K562 (cell line): Measurements from ENCODE around the gene DNAH8. TPM values are rescaled to one million over a fixed set of nuclear protein-coding genes. Genes with fewer than 3 reads are reported as not detected.
A peak's percentile ranks its signal among the peaks of the same experiment; 100 is the strongest.

ENCODE experiments used
- CREB1 ChIP-seq, 2 experiments: sonication (generic) in 1 of 2; formaldehyde crosslinking in 1 of 2; IDR thresholded peaks; 2 replicates each; pipeline versions ENCODE4 v1.6.1 to v1.8.0; 2012 to 2022; ENCODE audit warnings: inconsistent platforms in 1 of 2, mild to moderate bottlenecking in 1 of 2, missing genetic modification reagents in 1 of 2, moderate library complexity in 1 of 2
- E2F3 ChIP-seq: fragments of 250-450 bp; sonication (Bioruptor Pico); IDR thresholded peaks from 2 replicates; pipeline ENCODE4 v1.4.0; 2020; ENCODE audit warnings: mild to moderate bottlenecking
- EHMT2 ChIP-seq: fragments of 450-650 bp; IDR thresholded peaks from 2 replicates; pipeline ENCODE4 v1.6.1; 2018; ENCODE audit warnings: antibody characterized with exemption
- ELK1 ChIP-seq: sonication (generic); formaldehyde crosslinking; IDR thresholded peaks from 2 replicates; pipeline ENCODE4 v1.8.1; 2022; ENCODE audit warnings: missing genetic modification reagents
- ETS1 ChIP-seq: conservative IDR thresholded peaks from 2 replicates; pipeline ENCODE4 v1.6.1; 2011; ENCODE audit warnings: low read depth, mild to moderate bottlenecking, low read length; ENCODE audit not compliant: control insufficient read depth
- GTF2F1 ChIP-seq: IDR thresholded peaks from 2 replicates; pipeline ENCODE4 v1.6.1; 2011; ENCODE audit warnings: low read depth, low read length, improper control_type of control experiment
- HCFC1 ChIP-seq: IDR thresholded peaks from 2 replicates; pipeline ENCODE4 v1.6.1; 2012; ENCODE audit warnings: low read depth, low read length, improper control_type of control experiment
- HDAC2 ChIP-seq: fragments of 450-650 bp; IDR thresholded peaks from 2 replicates; pipeline ENCODE4 v1.6.1; 2016; ENCODE audit warnings: mild to moderate bottlenecking
- MCM3 ChIP-seq: fragments of 450-650 bp; IDR thresholded peaks from 2 replicates; pipeline ENCODE4 v1.6.1; 2016
- MED1 ChIP-seq: sonication (generic); formaldehyde crosslinking; IDR thresholded peaks from 2 replicates; pipeline ENCODE4 v1.8.1; 2023; ENCODE audit warnings: missing genetic modification reagents, borderline replicate concordance
- PCBP1 ChIP-seq: fragments of 200-400 bp; formaldehyde crosslinking; IDR thresholded peaks from 2 replicates; pipeline ENCODE4 v1.6.1; 2018; ENCODE audit warnings: mild to moderate bottlenecking, low read depth, low read length; ENCODE audit not compliant: poor library complexity, severe bottlenecking
- RAD51 ChIP-seq: fragments of 450-650 bp; IDR thresholded peaks from 2 replicates; pipeline ENCODE4 v1.7.1; 2016; ENCODE audit warnings: low read depth, mild to moderate bottlenecking, borderline replicate concordance
- RBM14 ChIP-seq: fragments of 200-400 bp; formaldehyde crosslinking; IDR thresholded peaks from 2 replicates; pipeline ENCODE4 v1.6.1; 2018; ENCODE audit warnings: low read depth, mild to moderate bottlenecking, low read length, moderate library complexity, borderline replicate concordance; ENCODE audit not compliant: insufficient read depth
- RBM22 ChIP-seq: fragments of 200-400 bp; formaldehyde crosslinking; IDR thresholded peaks from 2 replicates; pipeline ENCODE4 v1.6.1; 2018; ENCODE audit warnings: low read length, low read depth; ENCODE audit not compliant: poor library complexity, severe bottlenecking
- SLC30A9 ChIP-seq: fragments of 250-450 bp; sonication (Bioruptor Pico); IDR thresholded peaks from 2 replicates; pipeline ENCODE4 v1.8.0; 2022; ENCODE audit warnings: mild to moderate bottlenecking, moderate library complexity
- SPI1 ChIP-seq: IDR thresholded peaks from 2 replicates; pipeline ENCODE4 v1.6.1; 2011; ENCODE audit warnings: low read depth, low read length, control low read depth, borderline replicate concordance
- TCF3 ChIP-seq: sonication (generic); formaldehyde crosslinking; IDR thresholded peaks from 2 replicates; pipeline ENCODE4 v1.4.0; 2020; ENCODE audit warnings: mild to moderate bottlenecking, missing genetic modification reagents
- TFAM ChIP-seq: fragments of 250-450 bp; sonication (Bioruptor Pico); conservative IDR thresholded peaks from 2 replicates; pipeline ENCODE4 v1.5.0; 2021; ENCODE audit warnings: mild to moderate bottlenecking, moderate library complexity
- ZNF274 ChIP-seq: IDR thresholded peaks from 2 replicates; pipeline ENCODE4 v1.6.1; 2011; ENCODE audit warnings: low read depth, mild to moderate bottlenecking, low read length, moderate library complexity, borderline replicate concordance
- ZNF316 ChIP-seq: fragments of 450-650 bp; IDR thresholded peaks from 2 replicates; pipeline ENCODE4 v1.6.1; 2016
- ZNF668 ChIP-seq: fragments of 250-450 bp; sonication (Bioruptor Pico); IDR thresholded peaks from 2 replicates; pipeline ENCODE4 v1.8.0; 2022; ENCODE audit warnings: mild to moderate bottlenecking, inconsistent platforms
- polyA plus RNA-seq, 8 experiments: library from polyadenylated mRNA; depleted of rRNA in 4 of 8; stranded (reverse) in 5 of 8; unstranded in 3 of 8; fragments of >200 nt; fragmentation: Nextera tagmentation in 2 of 8; fragmentation: Illumina TruSeq in 1 of 8; extraction: Ambion mirVana in 2 of 8; extraction: Trizol in 1 of 8; gene quantifications; 2 replicates each; pipeline versions ENCODE4 v1.2.1 to v1.2.3, GENCODE V29; 2011 to 2014; ENCODE audit warnings: inconsistent platforms in 1 of 8, missing spikeins in 1 of 8
- total RNA-seq, 7 experiments: library from RNA; depleted of rRNA in 6 of 7; stranded (reverse); fragments of >200 nt in 6 of 7; fragmentation: Illumina TruSeq in 2 of 7; extraction: Trizol in 2 of 7; gene quantifications; 2 replicates each; pipeline versions ENCODE4 v1.2.1 to v1.2.3, GENCODE V29; 2011 to 2021; ENCODE audit warnings: low replicate concordance in 1 of 7
- TF ChIP-seq, protein P1 (sequence below): sonication (generic); formaldehyde crosslinking; IDR thresholded peaks from 2 replicates; pipeline ENCODE4 v1.8.0; 2022; ENCODE audit warnings: mild to moderate bottlenecking, missing genetic modification reagents
- TF ChIP-seq, protein P2 (sequence below): sonication (generic); formaldehyde crosslinking; IDR thresholded peaks from 2 replicates; pipeline ENCODE4 v1.8.1; 2023; ENCODE audit warnings: mild to moderate bottlenecking, missing genetic modification reagents

The DNAH8 gene
- total and polyA plus RNA-seq, 9 of the 15 experiments (the other 6 are each of a cell fraction or from before 2014, with no cell fraction given): 1.2 to 4.2 (median 2.9) TPM

GRCh38 chr6:38722727-38723334, 7.7 kb downstream of the DNAH8 start (continued):
- 0 out of 2 replicates have a peak, but pooled peaks have one; percentile 11 for TF ChIP-seq HCFC1
- TF ChIP-seq HDAC2: peak; percentile 80; the same call in 1 of the 2 replicates
- no peak for TF ChIP-seq ETS1
- no peak for TF ChIP-seq ELK1 (CRISPR knock-in tag)
- peak; percentile 43; the same call in 1 of the 2 replicates for TF ChIP-seq EHMT2
- TF ChIP-seq RBM14: no peak
- TF ChIP-seq ZNF274: no peak
- TF ChIP-seq E2F3: no peak
- peak; percentile 84 for TF ChIP-seq SPI1
- no peak for TF ChIP-seq GTF2F1
- TF ChIP-seq, protein P1, sequence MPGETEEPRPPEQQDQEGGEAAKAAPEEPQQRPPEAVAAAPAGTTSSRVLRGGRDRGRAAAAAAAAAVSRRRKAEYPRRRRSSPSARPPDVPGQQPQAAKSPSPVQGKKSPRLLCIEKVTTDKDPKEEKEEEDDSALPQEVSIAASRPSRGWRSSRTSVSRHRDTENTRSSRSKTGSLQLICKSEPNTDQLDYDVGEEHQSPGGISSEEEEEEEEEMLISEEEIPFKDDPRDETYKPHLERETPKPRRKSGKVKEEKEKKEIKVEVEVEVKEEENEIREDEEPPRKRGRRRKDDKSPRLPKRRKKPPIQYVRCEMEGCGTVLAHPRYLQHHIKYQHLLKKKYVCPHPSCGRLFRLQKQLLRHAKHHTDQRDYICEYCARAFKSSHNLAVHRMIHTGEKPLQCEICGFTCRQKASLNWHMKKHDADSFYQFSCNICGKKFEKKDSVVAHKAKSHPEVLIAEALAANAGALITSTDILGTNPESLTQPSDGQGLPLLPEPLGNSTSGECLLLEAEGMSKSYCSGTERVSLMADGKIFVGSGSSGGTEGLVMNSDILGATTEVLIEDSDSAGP: no peak
- TF ChIP-seq ZNF316: no peak
- no peak for TF ChIP-seq CREB1 (IDR thresholded peaks at IDR 0.05)
- TF ChIP-seq CREB1 (CRISPR knock-in tag; IDR thresholded peaks at IDR 0.05): no peak
- no peak for TF ChIP-seq RBM22
- TF ChIP-seq, protein P2, sequence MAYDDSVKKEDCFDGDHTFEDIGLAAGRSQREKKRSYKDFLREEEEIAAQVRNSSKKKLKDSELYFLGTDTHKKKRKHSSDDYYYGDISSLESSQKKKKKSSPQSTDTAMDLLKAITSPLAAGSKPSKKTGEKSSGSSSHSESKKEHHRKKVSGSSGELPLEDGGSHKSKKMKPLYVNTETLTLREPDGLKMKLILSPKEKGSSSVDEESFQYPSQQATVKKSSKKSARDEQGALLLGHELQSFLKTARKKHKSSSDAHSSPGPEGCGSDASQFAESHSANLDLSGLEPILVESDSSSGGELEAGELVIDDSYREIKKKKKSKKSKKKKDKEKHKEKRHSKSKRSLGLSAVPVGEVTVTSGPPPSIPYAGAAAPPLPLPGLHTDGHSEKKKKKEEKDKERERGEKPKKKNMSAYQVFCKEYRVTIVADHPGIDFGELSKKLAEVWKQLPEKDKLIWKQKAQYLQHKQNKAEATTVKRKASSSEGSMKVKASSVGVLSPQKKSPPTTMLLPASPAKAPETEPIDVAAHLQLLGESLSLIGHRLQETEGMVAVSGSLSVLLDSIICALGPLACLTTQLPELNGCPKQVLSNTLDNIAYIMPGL: no peak
- no peak for TF ChIP-seq MED1 (CRISPR knock-in tag)
- TF ChIP-seq PCBP1: no peak
- no peak for TF ChIP-seq SLC30A9 (CRISPR knock-in tag)
- TF ChIP-seq MCM3: no peak
- TF ChIP-seq TCF3 (CRISPR knock-in tag): no peak
- TF ChIP-seq TFAM: no peak
- no peak for TF ChIP-seq ZNF668
- no peak; the same call in 1 of the 2 replicates for TF ChIP-seq RAD51
